Body of pancreas (tissue), 4 donors: ENCODE measurements around the gene SLC47A2.

Source experiments
- POLR2A ChIP-seq, 3 donors: fragments of 450-650 bp; IDR thresholded peaks; one replicate each; pipeline ENCODE4 v1.6.1; 2016; ENCODE audit warnings: antibody characterized with exemption in 3 of 3, mild to moderate bottlenecking in 2 of 3
- TF ChIP-seq, protein P1 (sequence below), 7 experiments: fragments of 450-650 bp in 4 of 7; fragments of 200-600 bp in 3 of 7; sonication (generic) in 3 of 7; IDR thresholded peaks; one replicate each; pipeline ENCODE4 v1.5.1; 2016 to 2019; ENCODE audit warnings: antibody characterized with exemption in 7 of 7

DNA sequence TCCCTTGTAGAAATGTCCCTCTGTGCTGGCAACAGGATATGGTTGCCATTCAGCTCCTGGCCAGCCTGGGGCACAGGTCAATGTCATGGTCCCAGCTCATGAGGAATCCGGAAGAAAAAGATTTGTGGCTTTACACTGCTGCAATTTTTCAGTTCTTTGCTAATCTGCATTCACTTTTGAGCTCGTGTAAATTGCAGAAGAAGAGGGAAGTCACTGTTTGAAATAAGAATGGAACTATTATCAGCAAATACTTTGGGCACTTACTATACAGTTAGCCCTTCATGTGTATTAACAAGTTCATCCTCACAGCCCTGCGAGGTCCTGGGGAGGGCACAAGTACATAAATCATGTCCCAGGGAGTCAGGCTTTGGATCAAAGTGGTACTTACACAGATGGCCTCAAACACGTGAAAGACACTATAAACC lies 14.2 kb downstream of the SLC47A2 start:
- TF ChIP-seq, protein P1, sequence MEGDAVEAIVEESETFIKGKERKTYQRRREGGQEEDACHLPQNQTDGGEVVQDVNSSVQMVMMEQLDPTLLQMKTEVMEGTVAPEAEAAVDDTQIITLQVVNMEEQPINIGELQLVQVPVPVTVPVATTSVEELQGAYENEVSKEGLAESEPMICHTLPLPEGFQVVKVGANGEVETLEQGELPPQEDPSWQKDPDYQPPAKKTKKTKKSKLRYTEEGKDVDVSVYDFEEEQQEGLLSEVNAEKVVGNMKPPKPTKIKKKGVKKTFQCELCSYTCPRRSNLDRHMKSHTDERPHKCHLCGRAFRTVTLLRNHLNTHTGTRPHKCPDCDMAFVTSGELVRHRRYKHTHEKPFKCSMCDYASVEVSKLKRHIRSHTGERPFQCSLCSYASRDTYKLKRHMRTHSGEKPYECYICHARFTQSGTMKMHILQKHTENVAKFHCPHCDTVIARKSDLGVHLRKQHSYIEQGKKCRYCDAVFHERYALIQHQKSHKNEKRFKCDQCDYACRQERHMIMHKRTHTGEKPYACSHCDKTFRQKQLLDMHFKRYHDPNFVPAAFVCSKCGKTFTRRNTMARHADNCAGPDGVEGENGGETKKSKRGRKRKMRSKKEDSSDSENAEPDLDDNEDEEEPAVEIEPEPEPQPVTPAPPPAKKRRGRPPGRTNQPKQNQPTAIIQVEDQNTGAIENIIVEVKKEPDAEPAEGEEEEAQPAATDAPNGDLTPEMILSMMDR (IDR thresholded peaks at IDR 0.05): no peak
- no peak for TF ChIP-seq POLR2A (IDR thresholded peaks at IDR 0.05)
